NCI-H1417 (cell line): ENCODE data around the gene NANS.

Experiments
- DNase-seq, 3 experiments: peaks; one replicate each; lab custom pipeline; 2025; lab: John Stamatoyannopoulos, UW

NANS gene

GRCh38 chr9:98038958-98039357 is 17.6 kb upstream of the NANS start:
- DNase-seq = no peak

- DNase-seq = no peak
These were observed 16.9 kb upstream of the NANS start for GRCh38 chr9:98039607-98040017.

GRCh38 chr9:98040212-98040611 is 16.3 kb upstream of the NANS start:
- peak in 1 of 3 experiments; percentile 30 for DNase-seq

- DNase-seq = no peak
These were observed 12.6 kb upstream of the NANS start for GRCh38 chr9:98043915-98044314.

GRCh38 chr9:98045234-98046179 is 11.0 kb upstream of the NANS start:
- DNase-seq = no peak

GRCh38 chr9:98046180-98046543 is 10.4 kb upstream of the NANS start:
- DNase-seq = no peak

GRCh38 chr9:98047002-98047401 is 9.5 kb upstream of the NANS start:
- no peak for DNase-seq

GRCh38 chr9:98049288-98050072 is 7.1 kb upstream of the NANS start:
- DNase-seq = no peak

GRCh38 chr9:98050351-98050750 is 6.2 kb upstream of the NANS start:
- no peak for DNase-seq

- no peak for DNase-seq
These were observed 2.1 kb upstream of the NANS start for GRCh38 chr9:98054376-98054951.

GRCh38 chr9:98057138-98057799 is 737 bp downstream of the NANS start:
- DNase-seq = peak in 1 of 3 experiments; percentile 64

- no peak for DNase-seq
These were observed 5.6 kb downstream of the NANS start for GRCh38 chr9:98062161-98062560.

- DNase-seq = no peak
These were observed 8.3 kb downstream of the NANS start for GRCh38 chr9:98064623-98065392.

GRCh38 chr9:98066235-98066634 is 9.7 kb downstream of the NANS start:
- no peak for DNase-seq

- DNase-seq = no peak
These were observed 10.7 kb downstream of the NANS start for GRCh38 chr9:98067184-98067583.

GRCh38 chr9:98069551-98069950 is 13.0 kb downstream of the NANS start:
- DNase-seq = no peak

GRCh38 chr9:98070704-98071103 is 14.2 kb downstream of the NANS start:
- DNase-seq = no peak

- DNase-seq = no peak
These were observed 15.2 kb downstream of the NANS start for GRCh38 chr9:98071737-98072136.

- peak; percentile 36 to 77 (median 57) for DNase-seq
These were observed 17.8 kb downstream of the NANS start for GRCh38 chr9:98074115-98074990.

GRCh38 chr9:98075332-98075805 is 18.8 kb downstream of the NANS start:
- DNase-seq = no peak
